Measurements from ENCODE around the gene PFN1. TPM values are rescaled to one million over a fixed set of nuclear protein-coding genes. Genes with fewer than 3 reads are reported as not detected.

PFN1 gene
- total and polyA plus RNA-seq, 5 experiments from 2014 or later = 486 to 2,067 (median 1,824) TPM

GRCh38 chr17:4942760-4943508, 5.4 kb downstream of the PFN1 start:
- Mint-ChIP-seq H3K4me3 (peak overlapping the region; percentile 19 to 100 (median 94)), H3K27ac (peak overlapping the region in 9 of 10 donors; percentile 35 to 99 (median 79)), H3K27me3 (no peaks in the 10 kb centered on the region), H3K9me3 (no peaks in the 10 kb centered on the region), H3K36me3 (peaks cover 11 to 58% (median 32%) of the 10 kb centered on the region in 3 donors), H3K4me1 (peaks cover 52 to 84% (median 76%) of the 10 kb centered on the region in 4 donors)
- ATAC-seq = no peak
- POLR2A ChIA-PET = interaction anchor here (0.6 to 25.2 kb wide), 5 partner anchors 9 to 231 kb away, joined by 3 to 635 read pairs (median 4); partner anchors contain the start of genes CAMTA2 and SPAG7
- DNase-seq = no peak

GRCh38 chr17:4941319-4941610, 7.1 kb downstream of the PFN1 start:
- peak overlapping the region; percentile 93 to 99 (median 98) for H3K27ac Mint-ChIP-seq
- POLR2A ChIA-PET = interaction anchor here (0.5 to 25.2 kb wide), 5 partner anchors 10 to 798 kb away, joined by 3 to 635 read pairs (median 37); partner anchors contain the start of genes C17orf107, CAMTA2, CYB5D2 and ENO3
- no peak for ATAC-seq
- H3K4me1 Mint-ChIP-seq = peaks cover 49 to 88% (median 79%) of the 10 kb centered on the region in 4 donors
- DNase-seq = no peak
- H3K27me3 Mint-ChIP-seq = no peaks in the 10 kb centered on the region
- H3K36me3 Mint-ChIP-seq = peaks cover 2 to 55% (median 21%) of the 10 kb centered on the region in 3 donors
- H3K4me3 Mint-ChIP-seq = peak overlapping the region; percentile 91 to 100 (median 96)
- H3K9me3 Mint-ChIP-seq = no peaks in the 10 kb centered on the region

GRCh38 chr17:4940555-4941318, 7.6 kb downstream of the PFN1 start:
- no peaks in the 10 kb centered on the region for H3K9me3 Mint-ChIP-seq
- H3K4me3 Mint-ChIP-seq = peak overlapping the region; percentile 91 to 100 (median 96)
- DNase-seq = peak in 6 of 10 donors; percentile 15 to 57 (median 36)
- ATAC-seq = peak in 1 of 2 donors; percentile 1
- peaks cover 0 to 55% (median 18%) of the 10 kb centered on the region in 3 donors for H3K36me3 Mint-ChIP-seq
- no peaks in the 10 kb centered on the region for H3K27me3 Mint-ChIP-seq
- POLR2A ChIA-PET = interaction anchor here (1.0 to 25.2 kb wide), 17 partner anchors 10 to 798 kb away, joined by 3 to 635 read pairs (median 10); partner anchors contain the start of genes ARRB2, C17orf107, CAMTA2 and CYB5D2
- peak overlapping the region; percentile 93 to 99 (median 98) for H3K27ac Mint-ChIP-seq
- H3K4me1 Mint-ChIP-seq = peaks cover 50 to 89% (median 78%) of the 10 kb centered on the region in 4 donors

GRCh38 chr17:4939796-4940554, 8.4 kb downstream of the PFN1 start, which contains the start of the genes RNF167 and SLC25A11:
RNF167 (plus strand) TSS chr17:4940268; CDS start chr17:4940910, 642 bp downstream.
SLC25A11 (minus strand) TSS chr17:4940046; CDS start chr17:4939910, 136 bp downstream.
- Mint-ChIP-seq H3K27ac (peak within 1 kb of the TSS; percentile 93 to 99 (median 98)), H3K4me1 (peaks cover 44 to 82% (median 71%) of the 10 kb centered on the region in 4 donors), H3K4me3 (peak within 1 kb of the TSS; percentile 91 to 100 (median 96)), H3K27me3 (no peaks in the 10 kb centered on the region), H3K36me3 (peaks cover 0 to 48% (median 10%) of the 10 kb centered on the region in 3 donors), H3K9me3 (no peaks in the 10 kb centered on the region)
- DNase-seq (peak; percentile 90 to 99 (median 96)), ATAC-seq (peak; percentile 85 to 88)
- POLR2A ChIA-PET = interaction anchor here (0.6 to 25.2 kb wide), 20 partner anchors 11 to 797 kb away, joined by 3 to 635 read pairs (median 8); partner anchors contain the start of genes ARRB2, C17orf107, CAMTA2 and CYB5D2

- peak; percentile 1 to 4 for ATAC-seq
- H3K9me3 Mint-ChIP-seq = no peaks in the 10 kb centered on the region
- peak overlapping the region; percentile 91 to 100 (median 94) for H3K4me3 Mint-ChIP-seq
- peaks cover 40 to 80% (median 69%) of the 10 kb centered on the region in 4 donors for H3K4me1 Mint-ChIP-seq
- no peaks in the 10 kb centered on the region for H3K27me3 Mint-ChIP-seq
- peak overlapping the region; percentile 68 to 99 (median 94) for H3K27ac Mint-ChIP-seq
- POLR2A ChIA-PET = interaction anchor here (0.6 to 25.2 kb wide), 19 partner anchors 11 to 796 kb away, joined by 3 to 635 read pairs (median 9); partner anchors contain the start of genes ARRB2, C17orf107, CAMTA2 and CYB5D2
- DNase-seq = peak in 1 of 10 donors; percentile 10
- H3K36me3 Mint-ChIP-seq = peaks cover 0 to 47% (median 8%) of the 10 kb centered on the region in 3 donors
These were observed 8.9 kb downstream of the PFN1 start for GRCh38 chr17:4939546-4939795.

- Mint-ChIP-seq H3K27ac (peak overlapping the region; percentile 68 to 99 (median 94)), H3K9me3 (no peaks in the 10 kb centered on the region), H3K4me3 (peak overlapping the region; percentile 91 to 100 (median 94)), H3K27me3 (no peaks in the 10 kb centered on the region), H3K4me1 (peaks cover 40 to 80% (median 69%) of the 10 kb centered on the region in 4 donors), H3K36me3 (peaks cover 0 to 42% (median 8%) of the 10 kb centered on the region in 3 donors)
- DNase-seq (no peak), ATAC-seq (no peak)
- POLR2A ChIA-PET = interaction anchor here (1.1 to 25.2 kb wide), 12 partner anchors 12 to 796 kb away, joined by 3 to 635 read pairs (median 18); partner anchors contain the start of genes ARRB2, C17orf107, CAMTA2 and CYB5D2
These were observed 9.4 kb downstream of the PFN1 start for GRCh38 chr17:4938688-4939545.

- Mint-ChIP-seq H3K4me3 (peak overlapping the region; percentile 54 to 100 (median 94)), H3K27ac (peak overlapping the region in 4 of 10 donors; percentile 11 to 99 (median 77)), H3K27me3 (no peaks in the 10 kb centered on the region), H3K36me3 (peaks cover 0 to 38% (median 7%) of the 10 kb centered on the region in 3 donors), H3K4me1 (peaks cover 43 to 80% (median 70%) of the 10 kb centered on the region in 4 donors), H3K9me3 (no peaks in the 10 kb centered on the region)
- ATAC-seq = no peak
- DNase-seq = no peak
- POLR2A ChIA-PET = interaction anchor here (2.9 to 25.2 kb wide), 4 partner anchors 13 to 50 kb away, joined by 22 to 635 read pairs (median 108); partner anchors contain the start of genes CAMTA2, ENO3, PFN1 and SPAG7
These were observed 10.2 kb downstream of the PFN1 start for GRCh38 chr17:4938069-4938491.

GRCh38 chr17:4937553-4937952, 10.8 kb downstream of the PFN1 start:
- ATAC-seq (no peak), DNase-seq (no peak)
- Mint-ChIP-seq H3K27ac (peak overlapping the region in 3 of 10 donors; percentile 15 to 56 (median 24)), H3K27me3 (no peaks in the 10 kb centered on the region), H3K36me3 (peaks cover 0 to 33% (median 5%) of the 10 kb centered on the region in 3 donors), H3K4me3 (peak overlapping the region in 5 of 10 donors; percentile 22 to 99 (median 94)), H3K4me1 (peaks cover 42 to 79% (median 65%) of the 10 kb centered on the region in 4 donors), H3K9me3 (no peaks in the 10 kb centered on the region)
- POLR2A ChIA-PET = interaction anchor here (6.9 to 25.2 kb wide), 2 partner anchors 13 to 31 kb away, joined by 179 to 635 read pairs; partner anchors contain the start of genes ENO3, PFN1 and SPAG7

GRCh38 chr17:4936436-4936835, 11.9 kb downstream of the PFN1 start:
- ATAC-seq (no peak), DNase-seq (no peak)
- Mint-ChIP-seq H3K4me3 (peak overlapping the region in 4 of 10 donors; percentile 0 to 38 (median 22)), H3K27me3 (no peaks in the 10 kb centered on the region), H3K27ac (peak overlapping the region in 7 of 10 donors; percentile 26 to 84 (median 69)), H3K4me1 (peaks cover 41 to 77% (median 59%) of the 10 kb centered on the region in 4 donors), H3K36me3 (peaks cover 0 to 22% (median 0%) of the 10 kb centered on the region in 3 donors), H3K9me3 (no peaks in the 10 kb centered on the region)
- POLR2A ChIA-PET = interaction anchor here (6.9 to 25.2 kb wide), 2 partner anchors 15 to 32 kb away, joined by 179 to 635 read pairs; partner anchors contain the start of genes ENO3, PFN1 and SPAG7

- Mint-ChIP-seq H3K27ac (peak overlapping the region in 5 of 10 donors; percentile 29 to 84 (median 80)), H3K4me3 (no peak overlapping the region), H3K9me3 (no peaks in the 10 kb centered on the region), H3K4me1 (peaks cover 41 to 72% (median 53%) of the 10 kb centered on the region in 4 donors), H3K36me3 (peaks cover 2 to 25% (median 4%) of the 10 kb centered on the region in 3 donors), H3K27me3 (no peaks in the 10 kb centered on the region)
- POLR2A ChIA-PET = interaction anchor here (6.9 to 25.2 kb wide), 2 partner anchors 15 to 33 kb away, joined by 179 to 635 read pairs; partner anchors contain the start of genes ENO3, PFN1 and SPAG7
- ATAC-seq = no peak
- DNase-seq = no peak
These were observed 12.7 kb downstream of the PFN1 start for GRCh38 chr17:4935650-4936049.

Data from naive thymus-derived CD8-positive, alpha-beta T cell (primary cell).